Measurements from ENCODE around the gene FMN1.

The FMN1 gene

DNA sequence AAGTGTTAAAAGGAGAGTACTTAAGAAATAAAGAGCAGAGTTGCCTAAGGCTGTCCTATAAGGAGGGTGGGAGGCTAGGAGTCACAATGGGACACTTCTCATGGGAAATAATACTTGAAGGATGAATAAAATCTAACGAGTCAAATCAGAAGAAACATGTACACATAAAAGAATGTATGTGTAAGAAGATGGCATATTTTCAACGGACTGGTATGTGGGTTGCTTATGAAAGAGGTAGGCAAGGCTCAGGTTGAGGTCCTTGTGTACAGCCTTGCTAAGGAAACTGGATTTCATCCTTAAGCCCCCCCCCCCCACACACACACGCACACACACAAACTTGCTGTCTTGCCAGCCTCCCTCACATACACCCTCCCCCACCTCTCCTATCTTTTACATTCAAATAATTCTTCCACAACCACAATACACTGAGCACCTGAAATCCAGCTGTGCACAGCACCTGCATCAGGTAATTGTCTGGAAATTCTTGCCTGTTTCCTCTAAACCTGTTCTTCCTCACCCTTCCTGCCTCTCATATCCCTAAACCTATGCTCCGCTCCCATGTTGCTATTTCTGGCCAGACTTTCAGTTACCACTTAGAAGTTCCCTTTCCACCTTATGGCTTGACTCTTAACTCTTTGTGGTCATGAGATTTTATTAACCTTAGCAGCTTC lies 79.2 kb downstream of the FMN1 start:
- no peak for DNase-seq

- DNase-seq: no peak
Measured at GRCh38 chr15:33114374-33114717, 80.2 kb downstream of the FMN1 start.

DNA sequence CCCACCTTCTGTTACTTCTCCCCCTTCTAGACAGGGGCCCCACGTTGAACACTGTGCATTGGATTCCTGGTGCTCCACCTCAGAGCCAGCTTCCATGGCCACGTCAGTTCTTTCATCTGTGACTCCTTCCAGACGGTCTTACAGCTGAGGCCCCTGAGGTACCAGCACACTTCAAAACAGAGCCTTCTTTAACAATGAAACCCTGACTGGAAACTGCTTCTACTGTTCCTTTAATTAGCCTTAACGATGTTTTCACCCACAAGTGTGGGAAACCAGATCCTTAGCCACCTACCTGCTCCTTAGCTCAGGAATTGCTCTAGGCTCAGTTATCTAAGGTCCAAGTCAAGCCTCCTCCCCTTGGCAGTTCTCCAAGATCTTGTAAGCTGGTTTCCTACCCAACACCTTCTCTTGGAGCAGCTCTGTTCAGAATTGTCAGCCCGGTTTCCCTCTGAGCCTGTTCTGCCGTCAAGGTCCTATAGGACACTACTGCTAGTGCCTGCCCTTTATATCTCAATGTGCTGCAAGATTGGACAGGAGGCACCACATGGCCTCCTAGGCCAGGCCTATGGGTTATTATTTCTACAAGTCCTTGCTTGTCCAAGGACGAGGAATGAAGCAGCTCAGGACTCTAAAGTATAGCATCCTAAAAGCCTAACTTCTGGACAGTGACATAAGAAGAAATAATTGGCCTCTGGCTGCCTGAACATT lies 80.7 kb downstream of the FMN1 start:
- DNase-seq: no peak

GRCh38 chr15:33112541-33113105 lies 81.9 kb downstream of the FMN1 start:
- no peak for DNase-seq

DNA sequence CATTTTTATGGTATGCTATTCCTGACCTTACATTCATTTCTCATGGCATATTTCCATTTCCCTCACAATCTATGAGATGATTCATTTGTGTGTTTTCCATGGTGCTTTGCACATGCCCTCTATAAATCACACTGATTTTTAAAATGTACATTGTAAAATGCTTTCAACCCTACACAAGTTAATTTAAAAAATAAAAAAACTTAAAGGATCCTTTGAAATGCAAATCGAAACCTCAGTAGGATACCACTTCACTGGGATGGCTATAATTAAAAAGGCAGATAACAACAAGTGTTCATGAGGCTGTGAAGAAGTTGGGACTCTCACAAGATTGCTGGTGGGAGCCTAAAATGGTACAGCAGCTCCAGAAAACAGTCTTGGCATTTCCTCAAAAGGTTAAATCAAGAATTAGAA lies 83.5 kb downstream of the FMN1 start:
- DNase-seq: no peak

DNA sequence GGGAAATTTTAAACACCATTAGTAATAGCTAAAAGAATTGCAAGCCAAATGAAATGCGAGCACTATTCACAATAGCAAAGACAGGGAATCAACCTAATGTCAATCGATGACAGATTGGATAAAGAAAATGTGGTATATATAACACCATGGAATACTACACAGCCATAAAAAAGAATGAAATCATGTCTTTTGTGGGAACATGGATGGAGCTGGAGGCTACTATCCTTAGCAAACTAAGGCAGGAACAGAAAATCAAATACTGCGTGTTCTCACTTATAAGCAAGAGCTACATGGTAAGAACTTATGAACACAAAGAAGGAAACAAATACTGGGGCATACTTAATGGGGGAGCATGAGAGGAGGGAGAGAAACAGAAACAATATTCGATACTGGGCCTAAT lies 85.2 kb downstream of the FMN1 start:
- no peak for DNase-seq

DNA sequence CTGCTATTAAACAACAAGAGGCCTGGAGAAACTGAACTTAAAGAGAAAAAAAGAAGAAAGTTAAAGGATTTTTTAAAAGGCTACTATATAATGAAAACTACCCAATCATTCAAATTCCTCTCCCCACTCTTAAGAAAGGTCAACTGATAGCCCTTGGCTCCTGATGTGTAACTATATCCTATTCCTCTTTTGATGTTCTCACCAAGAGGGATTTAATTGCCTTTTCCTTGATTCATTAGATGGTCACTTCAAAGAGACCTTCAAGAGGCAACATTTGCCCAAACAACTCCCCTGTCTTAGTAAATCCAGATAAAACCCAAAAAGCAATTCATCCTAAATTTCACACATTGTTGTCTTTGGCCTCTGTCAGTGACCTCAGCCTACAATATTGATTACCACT lies 86.0 kb downstream of the FMN1 start:
- DNase-seq: no peak

DNA sequence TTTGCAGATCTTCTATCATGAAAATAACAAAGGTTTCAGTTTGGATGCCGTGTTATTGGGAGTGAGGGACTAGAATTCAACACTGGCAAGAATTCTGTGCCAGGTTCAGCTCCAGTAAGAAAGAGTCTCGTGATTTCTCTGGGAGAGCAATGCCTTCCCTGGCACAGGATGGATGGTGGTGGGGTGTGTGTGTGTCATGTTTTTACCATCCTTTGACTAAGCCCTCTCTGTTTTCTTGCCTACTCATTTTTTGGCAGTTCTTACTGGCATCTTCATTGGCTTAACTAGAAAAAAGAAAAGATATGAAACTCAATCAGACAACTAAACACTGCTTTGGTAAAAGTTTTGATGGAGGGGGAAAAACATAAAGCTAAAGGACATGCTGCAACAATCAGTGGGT lies 86.6 kb downstream of the FMN1 start:
- DNase-seq: no peak

DNA sequence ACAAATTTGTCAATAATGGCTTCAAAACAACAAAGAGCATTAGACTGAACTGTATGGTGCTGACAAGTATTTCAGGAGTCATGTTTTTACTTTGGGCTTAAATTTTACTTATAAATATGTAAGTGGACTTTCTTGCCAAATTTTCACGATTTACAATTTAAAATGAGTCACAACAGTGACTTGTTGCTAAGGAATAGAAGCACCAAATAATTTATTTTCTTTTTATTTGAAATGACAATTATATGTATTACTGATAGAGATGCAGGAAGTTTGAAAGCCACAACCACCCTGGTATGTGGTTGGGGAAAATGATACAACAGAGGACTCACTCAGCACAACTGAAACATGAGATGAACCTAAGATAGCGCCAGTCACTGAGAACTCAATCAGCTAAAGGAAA lies 90.3 kb downstream of the FMN1 start:
- DNase-seq: no peak

- DNase-seq: no peak
Measured at GRCh38 chr15:33101036-33101435, 93.5 kb downstream of the FMN1 start.

- no peak for DNase-seq
Measured at GRCh38 chr15:33100314-33100713, 94.2 kb downstream of the FMN1 start.

DNA sequence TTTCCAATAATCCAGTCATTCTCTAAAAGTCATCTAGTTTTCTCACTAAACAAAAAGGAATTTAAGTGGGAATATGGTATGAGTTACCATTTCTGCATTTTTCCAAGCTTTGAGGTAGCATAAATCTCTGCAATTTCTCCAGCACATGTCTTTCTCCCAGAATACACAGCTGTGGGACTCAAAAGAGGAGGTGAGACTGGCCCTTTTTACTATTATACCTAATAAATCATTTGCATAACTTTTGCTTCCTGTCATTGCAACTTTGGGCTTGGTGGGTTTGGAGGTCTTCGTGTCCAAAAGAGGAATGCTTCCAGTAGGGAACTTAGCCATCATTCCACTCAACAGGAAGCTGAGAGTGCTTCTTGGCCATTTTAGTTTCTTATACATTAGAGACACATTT lies 94.8 kb downstream of the FMN1 start:
- DNase-seq: no peak

DNA sequence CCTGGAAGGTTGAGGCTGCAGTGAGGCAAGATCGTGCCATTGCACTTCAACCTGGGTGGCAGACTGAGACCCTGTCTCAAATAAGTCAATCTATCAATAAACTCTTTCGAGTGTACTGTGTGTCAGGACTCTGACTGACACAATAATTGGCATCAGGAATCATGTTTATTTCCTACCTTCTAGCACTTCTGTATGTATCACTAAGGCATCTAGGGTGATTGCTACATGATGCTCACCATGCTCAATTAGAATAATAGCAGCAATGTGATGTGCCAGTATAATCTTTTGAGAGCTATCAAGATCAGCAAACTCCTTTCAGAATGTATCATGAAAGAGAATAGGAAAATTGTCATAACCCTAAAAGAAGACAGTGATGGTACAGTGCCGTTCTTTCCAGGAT lies 95.3 kb downstream of the FMN1 start:
- no peak for DNase-seq

- no peak for DNase-seq
Measured at GRCh38 chr15:33098094-33099058, 96.1 kb downstream of the FMN1 start.

DNA sequence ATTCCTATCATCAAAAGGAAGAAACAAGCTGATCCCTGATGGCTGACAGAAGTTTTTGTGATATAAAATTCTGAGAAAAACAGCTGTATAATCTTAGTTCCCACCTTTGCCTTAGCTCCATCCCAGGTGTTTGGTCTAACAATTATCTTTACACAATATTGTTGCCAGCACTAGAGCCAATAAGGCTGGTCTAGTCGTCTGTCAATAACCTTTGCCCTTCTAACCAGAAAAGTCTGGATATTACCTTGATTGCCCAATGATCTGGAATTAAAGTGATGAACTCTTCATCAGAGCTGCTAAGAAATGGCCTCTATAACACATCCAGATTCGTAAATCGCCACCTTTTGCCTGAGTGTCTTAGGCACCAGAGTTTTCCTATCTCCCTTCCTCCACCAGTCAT lies 98.4 kb downstream of the FMN1 start:
- no peak for DNase-seq

GRCh38 chr15:33095641-33096040 lies 98.9 kb downstream of the FMN1 start:
- no peak for DNase-seq

GRCh38 chr15:33094336-33094735 lies 100.2 kb downstream of the FMN1 start:
- no peak for DNase-seq

GRCh38 chr15:33093222-33093621 lies 101.3 kb downstream of the FMN1 start:
- DNase-seq: no peak

DNA sequence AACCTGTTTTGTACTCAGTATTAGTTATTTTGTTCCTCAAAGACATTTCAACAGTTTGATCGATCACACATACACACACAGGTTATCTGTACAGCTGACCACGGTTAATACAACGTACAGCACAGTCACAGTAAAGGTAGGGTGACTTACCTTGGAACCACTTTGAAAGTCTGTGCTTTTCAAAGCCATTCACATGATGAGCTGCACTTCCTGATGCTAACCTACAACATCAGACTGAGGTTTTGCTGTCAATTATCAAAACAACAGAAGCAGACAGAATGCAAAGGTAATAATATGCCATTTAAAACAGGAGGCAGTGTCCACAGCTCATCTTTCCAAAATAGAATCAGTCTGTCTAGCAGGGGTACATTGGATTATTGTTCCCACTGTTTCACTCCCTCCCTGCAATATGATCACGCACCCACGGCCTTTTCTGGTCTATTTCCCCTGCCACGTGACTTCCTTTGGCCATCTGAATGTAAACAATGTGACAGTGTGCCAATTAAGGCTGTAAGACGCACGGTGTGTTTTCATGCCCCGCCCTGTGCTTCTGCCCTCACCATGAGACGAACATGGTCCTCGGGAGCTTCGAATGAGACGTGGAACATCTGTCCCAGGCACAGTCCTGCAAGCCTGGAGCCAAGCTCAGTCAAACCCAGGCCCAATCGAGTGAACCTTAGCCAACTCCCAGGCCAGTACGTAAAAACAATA lies 102.4 kb downstream of the FMN1 start:
- no peak for DNase-seq

DNA sequence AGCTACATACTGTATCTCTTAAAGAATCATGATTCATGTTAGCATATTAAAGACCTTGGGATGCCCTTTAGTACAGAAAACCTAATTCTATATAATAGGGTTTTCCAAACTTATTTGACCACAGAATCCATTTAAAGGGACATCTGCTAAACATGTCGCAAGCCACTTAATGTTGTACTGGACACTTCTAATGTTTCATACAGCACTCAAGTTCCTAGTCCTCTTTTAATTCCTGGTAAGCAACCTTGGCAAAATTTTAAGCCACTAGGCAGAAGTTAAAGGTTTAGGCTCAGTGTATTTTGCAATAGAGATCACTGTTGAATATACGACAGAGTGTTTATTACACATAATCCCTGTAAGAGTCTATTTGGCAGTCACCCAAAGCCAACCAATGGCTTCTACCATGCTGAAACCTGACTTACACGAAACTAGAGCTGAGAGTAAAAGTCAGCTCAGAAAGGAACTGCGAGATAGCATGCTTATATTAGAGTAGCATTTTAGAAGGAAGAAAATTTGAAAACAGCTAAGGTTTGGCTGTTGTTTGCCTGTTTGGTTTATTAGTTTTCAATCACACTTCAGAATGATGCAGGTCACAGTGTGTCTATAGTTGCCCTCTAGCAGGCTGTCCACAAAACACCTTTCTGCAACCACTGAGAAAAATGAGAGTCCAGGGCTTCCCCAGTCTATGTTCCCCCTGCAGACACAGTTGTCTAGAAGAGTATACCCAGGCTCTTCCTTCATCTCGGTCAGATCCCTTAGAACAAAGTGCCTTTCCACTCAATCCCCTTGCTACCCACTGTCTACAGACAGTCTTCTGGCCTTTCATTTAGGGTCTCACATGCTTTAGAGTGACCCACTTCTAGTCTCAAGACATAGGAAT lies 104.4 kb downstream of the FMN1 start:
- no peak for DNase-seq

GRCh38 chr15:33089165-33089877 lies 105.2 kb downstream of the FMN1 start:
- DNase-seq: no peak

Measured in Kasumi-1 (cell line).